Endometrial microvascular endothelial cells (primary cell): ENCODE measurements around the gene WASHC4. TPM values are rescaled to one million over a fixed set of nuclear protein-coding genes. Genes with fewer than 3 reads are reported as not detected.

ENCODE experiments used
- in situ Hi-C: cut with HindIII; loops from 2 replicates; pipeline ENCODE4 v1.10.0; 2017; ENCODE audit warnings: low sequenced_read_pairs, low pct_unique_long_range_greater_than_20kb; ENCODE audit errors: inconsistent ontology term
- total RNA-seq: library from RNA; depleted of rRNA; stranded (reverse); fragments of >200 nt; gene quantifications from one replicate; pipeline ENCODE4 v1.2.3, GENCODE V29; 2015; ENCODE audit errors: inconsistent ontology term

The WASHC4 gene, protein sequence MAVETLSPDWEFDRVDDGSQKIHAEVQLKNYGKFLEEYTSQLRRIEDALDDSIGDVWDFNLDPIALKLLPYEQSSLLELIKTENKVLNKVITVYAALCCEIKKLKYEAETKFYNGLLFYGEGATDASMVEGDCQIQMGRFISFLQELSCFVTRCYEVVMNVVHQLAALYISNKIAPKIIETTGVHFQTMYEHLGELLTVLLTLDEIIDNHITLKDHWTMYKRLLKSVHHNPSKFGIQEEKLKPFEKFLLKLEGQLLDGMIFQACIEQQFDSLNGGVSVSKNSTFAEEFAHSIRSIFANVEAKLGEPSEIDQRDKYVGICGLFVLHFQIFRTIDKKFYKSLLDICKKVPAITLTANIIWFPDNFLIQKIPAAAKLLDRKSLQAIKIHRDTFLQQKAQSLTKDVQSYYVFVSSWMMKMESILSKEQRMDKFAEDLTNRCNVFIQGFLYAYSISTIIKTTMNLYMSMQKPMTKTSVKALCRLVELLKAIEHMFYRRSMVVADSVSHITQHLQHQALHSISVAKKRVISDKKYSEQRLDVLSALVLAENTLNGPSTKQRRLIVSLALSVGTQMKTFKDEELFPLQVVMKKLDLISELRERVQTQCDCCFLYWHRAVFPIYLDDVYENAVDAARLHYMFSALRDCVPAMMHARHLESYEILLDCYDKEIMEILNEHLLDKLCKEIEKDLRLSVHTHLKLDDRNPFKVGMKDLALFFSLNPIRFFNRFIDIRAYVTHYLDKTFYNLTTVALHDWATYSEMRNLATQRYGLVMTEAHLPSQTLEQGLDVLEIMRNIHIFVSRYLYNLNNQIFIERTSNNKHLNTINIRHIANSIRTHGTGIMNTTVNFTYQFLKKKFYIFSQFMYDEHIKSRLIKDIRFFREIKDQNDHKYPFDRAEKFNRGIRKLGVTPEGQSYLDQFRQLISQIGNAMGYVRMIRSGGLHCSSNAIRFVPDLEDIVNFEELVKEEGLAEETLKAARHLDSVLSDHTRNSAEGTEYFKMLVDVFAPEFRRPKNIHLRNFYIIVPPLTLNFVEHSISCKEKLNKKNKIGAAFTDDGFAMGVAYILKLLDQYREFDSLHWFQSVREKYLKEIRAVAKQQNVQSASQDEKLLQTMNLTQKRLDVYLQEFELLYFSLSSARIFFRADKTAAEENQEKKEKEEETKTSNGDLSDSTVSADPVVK
- 65.5 TPM for total RNA-seq

GRCh38 chr12:105107494-105108371 is at the start of gene WASHC4:
Gene WASHC4, plus strand, starts transcription at chr12:105107731. Its CDS starts 70 bp downstream, at chr12:105107801.
- in situ Hi-C loops = no loop called here

- in situ Hi-C loops = no loop called here
These were observed 46.7 kb upstream of the WASHC4 start for GRCh38 chr12:105060715-105061378.

- in situ Hi-C loops = no loop called here
These were observed 42.9 kb upstream of the WASHC4 start for GRCh38 chr12:105064564-105065178.

DNA sequence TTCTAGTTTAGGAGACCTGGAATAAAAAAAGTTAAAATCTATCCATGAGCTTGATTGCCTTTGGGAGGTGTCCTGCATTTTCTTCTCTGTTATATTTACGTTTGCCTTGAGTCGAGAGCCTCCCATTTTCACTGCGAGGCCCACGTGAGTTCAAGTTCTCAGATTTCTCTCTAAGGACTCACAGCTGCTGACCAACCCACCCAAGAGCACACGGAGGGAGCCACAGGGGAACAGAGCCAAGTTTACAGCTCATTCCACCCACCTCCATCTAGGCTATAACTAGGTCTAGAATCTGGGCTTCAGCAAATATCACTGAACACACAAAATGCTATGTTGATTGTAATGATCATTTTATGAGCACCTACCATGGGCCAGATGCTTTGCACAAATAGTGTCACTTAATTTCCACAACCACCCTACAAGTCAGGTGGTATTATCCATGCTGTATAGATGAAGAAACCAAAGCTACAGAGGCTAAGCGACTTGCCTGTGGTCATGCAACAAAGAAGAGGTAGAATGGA is 40.0 kb upstream of the WASHC4 start:
- in situ Hi-C loops = no loop called here

GRCh38 chr12:105069936-105070702 is 37.4 kb upstream of the WASHC4 start:
- in situ Hi-C loops = no loop called here

- in situ Hi-C loops = no loop called here
These were observed 35.5 kb upstream of the WASHC4 start for GRCh38 chr12:105071981-105072380.

DNA sequence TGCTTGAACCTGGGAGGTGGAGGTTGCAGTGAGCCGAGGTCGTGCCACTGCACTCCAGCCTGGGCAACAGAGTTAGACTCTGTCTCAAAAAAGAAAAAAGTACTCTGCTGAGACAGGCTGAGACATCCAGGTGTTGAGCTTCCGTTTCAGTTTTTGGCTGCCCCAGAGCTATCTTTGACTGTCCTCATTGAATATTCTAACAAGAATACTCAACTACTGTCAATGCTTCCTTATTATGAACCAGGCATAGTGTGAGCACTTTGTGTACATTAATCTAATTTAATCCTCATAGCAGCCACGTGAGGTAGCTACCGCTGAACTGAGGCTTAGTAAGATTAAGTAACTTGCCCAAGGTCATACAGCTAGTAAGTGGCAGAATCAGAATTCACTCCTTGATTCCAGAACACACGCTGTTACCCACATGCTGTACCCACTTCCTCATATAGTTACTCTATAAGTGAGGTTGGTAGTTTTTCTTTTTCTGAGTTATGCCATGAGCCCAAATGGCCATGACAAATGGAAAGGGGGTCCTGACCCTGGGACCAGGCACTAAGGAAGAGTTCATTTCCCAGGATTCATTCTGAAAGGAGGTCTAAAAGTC is 34.5 kb upstream of the WASHC4 start:
- in situ Hi-C loops = no loop called here

GRCh38 chr12:105076098-105076497 is 31.4 kb upstream of the WASHC4 start:
- in situ Hi-C loops = no loop called here

DNA sequence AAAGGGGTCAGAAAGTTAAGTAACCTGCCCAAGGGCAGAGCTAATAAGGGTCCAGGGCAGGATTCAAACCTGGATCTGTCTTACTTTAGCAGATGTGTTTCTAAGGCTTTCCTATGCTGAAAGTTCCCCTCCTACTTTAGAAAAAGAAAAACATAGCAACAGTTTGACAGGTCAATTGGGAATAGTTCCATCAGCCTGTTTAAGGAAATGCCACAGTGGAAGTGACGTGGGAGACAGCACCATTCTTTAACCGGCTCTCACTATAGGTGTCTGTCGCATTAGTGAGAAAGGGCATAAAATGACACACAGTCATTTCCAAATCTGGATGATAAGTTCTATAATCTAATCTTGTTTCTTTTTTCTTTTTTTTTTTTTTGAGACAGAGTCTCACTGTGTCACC is 30.6 kb upstream of the WASHC4 start:
- in situ Hi-C loops = no loop called here

GRCh38 chr12:105077435-105077834 is 30.1 kb upstream of the WASHC4 start:
- in situ Hi-C loops = no loop called here

GRCh38 chr12:105078712-105079570 is 28.6 kb upstream of the WASHC4 start:
- in situ Hi-C loops = no loop called here

DNA sequence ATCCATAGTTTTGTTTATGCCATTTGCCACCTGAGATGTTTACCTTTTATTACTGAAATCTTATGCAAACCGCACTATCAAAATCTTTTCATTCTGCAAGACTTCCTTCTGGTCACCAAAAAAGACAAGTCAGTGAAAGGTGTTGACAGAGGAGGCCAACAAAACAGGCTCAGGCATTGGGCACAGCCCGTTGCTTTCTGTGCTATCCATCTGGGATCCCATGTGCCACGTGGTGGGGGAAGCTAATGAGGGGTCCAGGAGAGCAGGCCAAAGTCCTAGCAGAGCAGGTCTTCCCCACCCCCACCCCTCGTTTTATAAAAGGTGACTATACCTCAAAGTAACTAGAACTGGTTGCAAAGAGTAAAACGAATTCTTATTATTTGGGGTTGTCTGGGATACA is 24.5 kb upstream of the WASHC4 start:
- in situ Hi-C loops = no loop called here

DNA sequence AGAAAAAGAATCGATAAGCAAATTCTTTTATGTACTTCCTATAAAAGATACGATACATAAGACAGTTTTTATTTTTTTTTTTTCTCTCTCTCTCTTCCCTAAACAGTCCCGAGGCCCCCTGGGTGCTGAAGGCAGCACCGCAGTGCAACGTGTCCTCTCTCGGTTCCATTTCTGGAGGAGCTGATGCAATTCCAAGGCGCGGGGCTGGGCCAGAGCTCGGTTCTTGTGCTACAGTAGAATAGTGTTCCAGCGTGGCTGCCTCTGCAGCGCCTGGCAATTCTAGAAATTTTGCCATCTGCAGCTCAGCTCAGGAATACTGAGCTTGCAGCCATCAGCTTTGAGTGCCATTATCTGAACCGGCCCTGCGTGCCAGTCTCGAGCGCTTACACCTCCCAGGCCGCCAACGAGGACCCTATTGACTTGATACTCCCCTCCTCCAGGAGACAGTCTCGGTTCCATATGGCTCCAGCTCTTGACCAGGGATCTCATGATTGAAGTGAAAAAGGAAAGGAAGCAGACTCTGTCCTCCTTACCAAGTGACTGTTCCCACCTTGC is 23.9 kb upstream of the WASHC4 start:
- in situ Hi-C loops = no loop called here

GRCh38 chr12:105084251-105085250 is 23.0 kb upstream of the WASHC4 start, which contains the start of gene ALDH1L2:
Gene ALDH1L2, minus strand, starts transcription at chr12:105084458. Its CDS starts 22 bp downstream, at chr12:105084436.
- in situ Hi-C loops = no loop called here
